MG63 (cell line): ENCODE data around the gene BCL2L11. TPM values are rescaled to one million over a fixed set of nuclear protein-coding genes. Genes with fewer than 3 reads are reported as not detected.
A peak's percentile ranks its signal among the peaks of the same experiment; 100 is the strongest.

Experiments used
- DNase-seq: peaks from one replicate; pipeline ENCODE4 v3.0.0-alpha.2; 2020
- H3K27me3 ChIP-seq: fragments of 250-450 bp; sonication (Bioruptor Pico); 2 replicates; pipeline ENCODE4 v1.5.1; 2020; ENCODE audit warnings: mild to moderate bottlenecking, moderate library complexity
- H3K36me3 ChIP-seq: fragments of 250-450 bp; sonication (Bioruptor Pico); 2 replicates; pipeline ENCODE4 v1.5.1; 2020; ENCODE audit warnings: mild to moderate bottlenecking, moderate library complexity
- H3K4me3 ChIP-seq: fragments of 250-450 bp; sonication (Bioruptor Pico); 2 replicates; pipeline ENCODE4 v1.5.1; 2020; ENCODE audit warnings: mild to moderate bottlenecking, moderate library complexity
- H3K9me3 ChIP-seq: fragments of 250-450 bp; sonication (Bioruptor Pico); 2 replicates; pipeline ENCODE4 v1.5.1; 2020; ENCODE audit warnings: mild to moderate bottlenecking, moderate library complexity
- total RNA-seq: library from RNA; depleted of rRNA; stranded (reverse); fragments of >200 nt; shearing (Covaris generic); gene quantifications from 2 replicates; pipeline ENCODE4 v1.2.3, GENCODE V29; 2014; ENCODE audit warnings: low replicate concordance

The BCL2L11 gene
- total RNA-seq, 1 experiment from 2014 or later: 1.8 TPM

DNA sequence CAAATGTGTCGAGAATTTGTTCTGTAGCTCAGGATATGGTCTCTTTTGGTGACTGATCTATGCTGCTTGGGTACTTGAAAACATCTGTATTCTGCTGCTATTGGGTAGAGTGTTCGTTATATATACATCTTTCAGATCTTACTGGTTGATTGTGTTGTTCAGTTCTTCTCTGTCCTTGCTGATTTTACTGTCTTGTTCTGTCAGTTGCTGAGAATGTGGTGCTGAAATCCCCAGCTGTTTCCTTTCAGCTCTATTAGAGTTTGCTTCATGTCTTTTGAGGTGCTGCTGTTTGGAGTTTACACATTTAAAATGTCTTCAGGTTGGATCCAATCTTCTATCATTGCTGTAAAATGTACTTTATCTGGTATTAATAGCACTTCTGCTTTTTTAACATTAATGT lies 12.9 kb downstream of the BCL2L11 start:
- DNase-seq: no peak
- Histone ChIP-seq H3K27me3 (no peaks in the 10 kb centered on the region), H3K36me3 (no peaks in the 10 kb centered on the region), H3K4me3 (no peak overlapping the region), H3K9me3 (no peaks in the 10 kb centered on the region)

DNA sequence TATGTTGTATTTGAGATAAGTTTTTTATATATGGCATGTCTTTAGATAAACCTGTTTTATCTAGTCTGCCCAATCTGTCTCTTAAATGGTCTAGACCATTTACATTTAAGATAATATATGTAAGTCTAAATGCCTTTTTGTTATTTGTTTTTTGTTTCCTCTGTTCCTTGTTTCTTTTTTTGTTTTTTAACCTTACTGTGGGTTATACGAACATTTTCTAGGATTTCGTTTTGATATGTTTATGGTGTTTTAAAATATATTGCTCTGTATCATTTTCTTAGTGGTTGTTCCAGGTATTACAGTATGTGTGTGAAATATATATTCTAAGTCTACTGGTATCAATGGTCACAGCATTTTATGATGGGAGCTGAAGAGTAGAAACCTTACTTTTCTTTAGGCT lies 13.3 kb downstream of the BCL2L11 start:
- Histone ChIP-seq H3K36me3 (no peaks in the 10 kb centered on the region), H3K27me3 (no peaks in the 10 kb centered on the region), H3K4me3 (no peak overlapping the region), H3K9me3 (no peaks in the 10 kb centered on the region)
- no peak for DNase-seq

DNA sequence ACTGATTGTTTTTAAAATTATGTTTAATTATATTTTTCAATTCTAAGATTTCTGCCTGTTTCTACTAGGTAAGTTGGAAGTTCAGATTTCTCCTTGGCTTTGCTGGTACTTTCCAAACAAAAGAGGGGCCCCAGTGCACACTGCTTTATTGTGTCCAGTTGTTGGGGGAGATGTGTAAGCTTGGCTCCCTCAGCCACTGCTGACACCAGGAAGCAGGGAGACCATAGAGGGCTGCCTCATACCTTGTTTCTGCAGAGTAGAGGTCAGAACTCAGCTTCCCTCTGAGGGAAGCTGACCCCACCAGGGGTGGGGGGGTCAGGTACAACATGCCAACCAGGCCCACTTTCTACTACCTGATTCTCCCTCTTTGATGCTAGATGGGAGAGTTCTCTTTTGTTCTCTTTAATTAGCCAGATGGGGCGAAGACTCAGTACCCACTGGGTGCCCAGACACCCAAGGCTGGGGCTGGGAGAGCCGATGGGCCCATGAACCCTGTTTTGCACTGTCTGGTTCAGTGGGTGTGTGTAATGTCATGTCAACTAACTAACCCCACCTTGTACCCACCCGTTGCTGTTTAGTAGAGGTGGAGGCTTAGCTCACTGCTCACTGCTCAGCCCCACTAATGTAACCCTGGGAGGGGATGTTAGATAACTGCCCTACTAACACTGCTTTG lies 14.7 kb downstream of the BCL2L11 start:
- Histone ChIP-seq H3K9me3 (no peaks in the 10 kb centered on the region), H3K27me3 (no peaks in the 10 kb centered on the region), H3K36me3 (no peaks in the 10 kb centered on the region), H3K4me3 (no peak overlapping the region)
- DNase-seq: no peak

- Histone ChIP-seq H3K4me3 (no peak overlapping the region), H3K9me3 (no peaks in the 10 kb centered on the region), H3K36me3 (no peaks in the 10 kb centered on the region), H3K27me3 (no peaks in the 10 kb centered on the region)
- DNase-seq: peak; percentile 81
Observed at GRCh38 chr2:111135910-111136297, 15.2 kb downstream of the BCL2L11 start.

GRCh38 chr2:111138839-111139238 lies 18.1 kb downstream of the BCL2L11 start:
- Histone ChIP-seq H3K36me3 (no peaks in the 10 kb centered on the region), H3K4me3 (no peak overlapping the region), H3K27me3 (no peaks in the 10 kb centered on the region), H3K9me3 (no peaks in the 10 kb centered on the region)
- DNase-seq: no peak

DNA sequence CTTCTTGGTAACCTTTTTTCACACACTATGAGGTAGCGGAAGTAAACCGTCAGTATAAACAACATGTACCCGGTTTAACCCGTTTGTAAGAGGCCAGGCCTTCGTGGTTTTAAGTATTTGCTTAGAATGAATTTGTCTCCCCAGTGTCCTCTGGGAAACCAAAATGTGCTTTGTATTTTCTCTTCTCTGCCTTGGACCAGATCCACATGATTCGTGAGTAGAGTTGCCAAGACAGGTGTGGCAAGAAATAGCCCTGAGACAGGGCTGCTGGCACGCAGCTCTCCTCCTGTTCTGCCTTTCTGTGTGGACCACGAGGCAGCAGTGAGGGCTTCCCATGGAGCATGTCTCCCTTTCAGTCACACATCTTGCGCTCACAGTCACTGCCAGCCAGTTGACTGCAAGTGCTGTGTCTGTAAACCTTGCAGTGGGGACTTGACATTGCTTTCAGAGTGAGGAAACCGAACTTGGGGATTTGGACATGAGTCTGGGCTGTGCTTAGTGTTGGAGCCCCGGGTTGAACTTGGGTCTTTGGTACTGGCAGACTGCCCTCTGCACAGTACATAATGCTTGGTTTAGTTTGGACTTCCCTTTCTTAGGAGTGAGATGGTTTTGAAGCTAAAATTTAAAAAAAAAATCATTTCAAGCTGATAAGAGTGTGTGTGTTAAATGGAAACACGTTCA lies 19.1 kb downstream of the BCL2L11 start:
- H3K9me3 ChIP-seq: no peaks in the 10 kb centered on the region
- peak; percentile 13 for DNase-seq
- no peaks in the 10 kb centered on the region for H3K27me3 ChIP-seq
- H3K36me3 ChIP-seq: no peaks in the 10 kb centered on the region
- no peak overlapping the region for H3K4me3 ChIP-seq

DNA sequence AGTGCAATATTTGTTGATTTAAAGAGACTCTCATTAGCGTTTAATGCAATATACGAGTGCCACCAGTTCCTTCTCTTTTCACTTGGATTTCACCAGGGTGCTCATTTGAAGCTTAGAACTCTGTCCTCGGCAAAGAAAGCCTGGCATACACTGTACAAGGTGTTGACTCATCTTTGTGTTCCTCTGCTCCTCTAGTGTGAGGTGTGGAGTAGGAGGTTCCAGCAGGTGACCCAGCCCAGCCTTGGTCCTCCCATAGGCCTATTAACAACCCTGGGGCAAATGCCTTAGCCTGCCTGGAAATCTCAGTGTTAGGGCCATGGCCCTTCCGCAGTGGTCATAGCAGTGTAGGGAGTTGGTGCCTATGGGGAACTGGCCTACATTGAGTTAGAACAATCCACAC lies 20.1 kb downstream of the BCL2L11 start:
- DNase-seq: no peak
- Histone ChIP-seq H3K27me3 (no peaks in the 10 kb centered on the region), H3K4me3 (no peak overlapping the region), H3K36me3 (no peaks in the 10 kb centered on the region), H3K9me3 (no peaks in the 10 kb centered on the region)

DNA sequence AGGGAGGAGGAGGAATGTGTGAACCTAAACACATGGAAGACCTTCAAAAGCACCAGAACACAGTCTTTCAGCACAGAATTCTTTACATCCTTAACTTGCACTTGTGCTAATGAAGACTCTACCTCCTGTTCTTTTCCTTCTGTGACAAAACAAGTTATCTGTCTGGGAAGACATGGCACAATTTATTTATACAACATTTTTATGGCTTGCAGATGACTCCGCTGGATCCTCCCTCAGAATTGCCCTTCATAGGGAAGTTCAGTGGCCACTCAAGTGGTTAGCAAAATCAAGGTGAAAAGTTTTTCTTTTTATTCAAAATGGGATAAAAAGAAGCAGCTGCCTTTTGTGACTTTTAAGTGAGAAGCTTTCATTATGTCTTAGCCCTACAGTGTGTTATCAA lies 21.4 kb downstream of the BCL2L11 start:
- H3K9me3 ChIP-seq: no peaks in the 10 kb centered on the region

GRCh38 chr2:111143107-111143842 lies 22.6 kb downstream of the BCL2L11 start:
- DNase-seq: no peak
- Histone ChIP-seq H3K4me3 (no peak overlapping the region), H3K36me3 (no peaks in the 10 kb centered on the region), H3K9me3 (no peaks in the 10 kb centered on the region), H3K27me3 (no peaks in the 10 kb centered on the region)

More for the DNA sequence above, 21.4 kb downstream of the BCL2L11 start:
- Histone ChIP-seq H3K36me3 (no peaks in the 10 kb centered on the region), H3K27me3 (no peaks in the 10 kb centered on the region), H3K4me3 (no peak overlapping the region)
- DNase-seq: no peak

- Histone ChIP-seq H3K36me3 (no peaks in the 10 kb centered on the region), H3K9me3 (no peaks in the 10 kb centered on the region), H3K4me3 (no peak overlapping the region), H3K27me3 (no peaks in the 10 kb centered on the region)
- DNase-seq: no peak
Observed at GRCh38 chr2:111143843-111144198, 23.1 kb downstream of the BCL2L11 start.

DNA sequence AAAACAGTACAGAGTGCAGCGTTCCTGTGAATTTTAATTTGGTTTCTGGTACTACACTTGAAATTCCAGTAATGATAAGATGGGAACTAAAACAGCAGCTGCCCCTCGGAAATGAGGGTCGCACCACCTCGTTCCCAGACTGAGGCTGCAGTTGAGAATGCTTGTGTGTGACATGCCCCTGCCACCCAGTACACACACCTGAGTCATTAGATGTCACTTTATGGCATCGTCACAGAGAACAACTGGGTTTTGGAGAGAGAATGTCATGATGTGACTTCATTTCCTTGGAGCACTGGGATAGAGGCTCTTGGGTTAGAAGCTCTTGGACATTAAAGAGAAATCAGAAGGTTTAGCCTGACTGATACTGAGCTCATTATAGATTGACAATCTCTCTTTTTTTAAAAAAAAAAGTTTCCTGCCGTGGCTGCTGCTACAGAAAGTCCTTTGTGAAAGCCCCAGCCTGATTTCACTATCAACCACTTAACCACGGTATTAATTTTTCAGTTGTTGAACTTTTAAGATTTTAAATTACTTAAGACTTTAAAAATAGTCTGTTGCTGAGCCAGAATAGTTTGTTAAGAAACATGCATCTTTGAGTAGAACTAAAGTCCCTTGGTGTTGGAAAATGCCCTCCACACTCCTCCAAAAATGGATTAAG lies 24.5 kb downstream of the BCL2L11 start:
- Histone ChIP-seq H3K9me3 (no peaks in the 10 kb centered on the region), H3K27me3 (no peaks in the 10 kb centered on the region), H3K36me3 (no peaks in the 10 kb centered on the region), H3K4me3 (no peak overlapping the region)
- DNase-seq: no peak

DNA sequence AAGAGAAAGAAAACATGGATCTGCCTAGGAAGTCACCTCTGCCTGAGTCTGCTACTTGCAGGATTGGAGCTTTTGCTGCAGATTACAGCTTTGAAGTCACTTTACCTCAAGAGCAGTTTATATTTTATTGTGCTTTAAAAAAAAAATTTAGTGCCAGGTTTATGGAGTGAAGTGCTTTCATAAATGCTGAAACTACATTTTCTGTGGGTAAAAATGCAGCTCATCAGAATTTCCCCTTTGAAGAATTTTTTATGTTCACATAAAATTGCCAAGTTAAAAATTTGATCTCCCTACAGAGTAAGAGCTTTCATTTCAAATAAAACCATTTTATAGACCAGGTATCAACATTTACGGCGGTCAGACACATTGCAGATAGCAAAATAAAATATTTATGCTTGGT lies 25.2 kb downstream of the BCL2L11 start:
- H3K36me3 ChIP-seq: no peaks in the 10 kb centered on the region
- H3K9me3 ChIP-seq: no peaks in the 10 kb centered on the region
- DNase-seq: no peak
- H3K27me3 ChIP-seq: no peaks in the 10 kb centered on the region
- H3K4me3 ChIP-seq: no peak overlapping the region

- no peak for DNase-seq
- Histone ChIP-seq H3K36me3 (no peaks in the 10 kb centered on the region), H3K9me3 (no peaks in the 10 kb centered on the region), H3K27me3 (no peaks in the 10 kb centered on the region), H3K4me3 (no peak overlapping the region)
Observed at GRCh38 chr2:111148225-111148873, 27.6 kb downstream of the BCL2L11 start.

DNA sequence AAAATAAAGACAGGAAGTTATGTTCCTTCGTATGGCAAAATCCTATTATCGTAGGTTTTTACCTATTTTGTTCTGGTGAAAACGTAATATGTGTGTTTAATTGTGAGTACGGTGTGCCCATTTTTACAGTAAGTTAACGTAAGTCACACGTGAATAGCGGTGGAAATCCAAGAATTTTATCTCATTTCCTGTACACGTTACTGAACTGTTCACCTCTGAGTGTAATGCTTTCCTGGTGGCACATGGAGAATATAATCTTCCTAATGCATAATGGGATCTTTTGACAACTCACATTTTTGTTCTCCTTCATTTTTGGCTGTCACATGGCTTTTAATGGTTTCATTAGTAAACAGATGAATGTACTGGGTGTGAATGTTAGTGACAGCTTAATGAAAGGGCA lies 28.2 kb downstream of the BCL2L11 start:
- Histone ChIP-seq H3K27me3 (no peaks in the 10 kb centered on the region), H3K9me3 (no peaks in the 10 kb centered on the region), H3K36me3 (no peaks in the 10 kb centered on the region), H3K4me3 (no peak overlapping the region)
- no peak for DNase-seq

DNA sequence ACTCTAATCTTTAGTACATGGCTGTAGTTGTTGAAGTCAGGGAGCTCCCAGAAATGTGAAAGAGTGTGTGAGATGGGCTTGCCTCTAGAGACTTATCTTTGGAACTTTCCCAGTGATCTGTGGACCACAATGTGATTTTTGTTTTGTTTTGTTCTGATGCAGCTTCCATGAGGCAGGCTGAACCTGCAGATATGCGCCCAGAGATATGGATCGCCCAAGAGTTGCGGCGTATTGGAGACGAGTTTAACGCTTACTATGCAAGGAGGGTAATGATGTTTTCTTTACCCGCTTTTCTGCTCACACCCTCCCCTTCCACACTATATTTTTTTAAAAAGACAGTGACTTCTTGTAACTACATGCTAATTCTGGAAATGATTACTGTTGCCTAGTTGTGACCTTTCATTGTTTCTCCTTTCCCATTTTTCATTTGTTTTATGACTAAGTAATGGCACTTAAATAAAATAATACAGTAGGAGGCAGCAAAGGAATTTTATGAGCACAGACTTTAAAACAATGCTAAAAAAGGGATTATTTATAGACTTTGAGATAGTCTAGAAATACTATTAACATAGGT lies 29.3 kb downstream of the BCL2L11 start:
- no peaks in the 10 kb centered on the region for H3K9me3 ChIP-seq
- no peaks in the 10 kb centered on the region for H3K27me3 ChIP-seq
- no peak overlapping the region for H3K4me3 ChIP-seq
- H3K36me3 ChIP-seq: no peaks in the 10 kb centered on the region
- DNase-seq: no peak

DNA sequence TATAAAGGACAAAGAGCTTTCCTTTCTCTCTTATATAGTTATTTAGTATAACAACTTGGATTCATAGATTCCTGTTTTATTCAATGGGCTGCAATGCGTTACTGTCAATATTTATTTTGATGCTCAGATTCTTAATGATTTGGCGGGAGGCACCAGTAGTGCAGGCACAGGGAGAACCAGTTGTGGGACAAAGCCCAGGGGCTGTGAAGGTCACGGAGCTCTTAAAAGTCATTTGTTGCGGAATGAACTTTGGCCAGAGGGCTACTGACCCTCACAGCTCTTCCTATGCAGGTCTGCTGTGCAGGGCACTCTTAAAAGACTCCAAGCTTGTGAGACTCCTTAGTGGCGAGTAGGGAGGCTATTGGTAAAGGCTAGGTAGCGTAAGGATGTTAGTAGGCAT lies 34.0 kb downstream of the BCL2L11 start:
- Histone ChIP-seq H3K4me3 (no peak overlapping the region), H3K36me3 (no peaks in the 10 kb centered on the region), H3K27me3 (no peaks in the 10 kb centered on the region), H3K9me3 (no peaks in the 10 kb centered on the region)
- no peak for DNase-seq

DNA sequence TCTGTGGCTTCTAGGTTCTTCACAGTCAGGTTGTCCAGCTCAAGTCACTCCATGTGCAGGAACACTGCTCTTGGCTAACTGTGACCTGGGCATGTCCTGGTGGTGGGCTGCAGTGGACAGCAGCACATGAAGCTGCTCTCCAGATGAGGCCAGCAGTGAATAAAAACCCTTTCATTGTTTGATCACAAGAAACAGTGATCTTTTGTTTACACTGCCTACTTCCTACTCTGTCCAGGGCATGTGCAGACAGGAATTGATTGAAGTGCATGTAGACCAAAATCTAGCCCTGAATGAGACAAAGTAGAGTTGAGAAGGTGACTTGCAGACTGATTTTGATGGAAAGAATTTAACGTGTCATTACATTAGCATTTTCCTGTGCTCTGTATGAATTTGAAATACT lies 34.9 kb downstream of the BCL2L11 start:
- Histone ChIP-seq H3K27me3 (no peaks in the 10 kb centered on the region), H3K4me3 (no peak overlapping the region), H3K9me3 (no peaks in the 10 kb centered on the region), H3K36me3 (no peaks in the 10 kb centered on the region)
- DNase-seq: no peak
